Measurements from ENCODE around the gene DDR1. TPM values are rescaled to one million over a fixed set of nuclear protein-coding genes. Genes with fewer than 3 reads are reported as not detected.

DDR1 gene
- total RNA-seq, 2 donors from 2014 or later, result 178 to 182 TPM

GRCh38 chr6:30931969-30932645 is 47.8 kb downstream of the DDR1 start, which contains the start of gene SFTA2:
TSS of gene SFTA2 (minus strand) at chr6:30932170. CDS start at chr6:30932096, 74 bp downstream.
- no peak for DNase-seq (ENCODE audit: low spot score)
- no peak for TF ChIP-seq POLR2AphosphoS5 (IDR thresholded peaks at IDR 0.05)
- no peak for TF ChIP-seq CTCF (IDR thresholded peaks at IDR 0.05)
- no peak for TF ChIP-seq POLR2A (IDR thresholded peaks at IDR 0.05)
- intact Hi-C loops (cut with DNase I), result no loop called here
- no peaks in the 10 kb centered on the region for H3K4me1 ChIP-seq (replicated peaks)
- H3K36me3 ChIP-seq, result no peaks in the 10 kb centered on the region
- no peaks in the 10 kb centered on the region for H3K9me3 ChIP-seq
- no peak within 1 kb of the TSS for H3K4me3 ChIP-seq
- H3K27me3 ChIP-seq (replicated peaks; ENCODE audit: insufficient read depth), result peaks cover under 1% of the 10 kb centered on the region
- 66% methylated on average over 7 of the region's 7 CpGs for WGBS
- no peak within 1 kb of the TSS for H3K27ac ChIP-seq

- Histone ChIP-seq H3K9me3 (no peaks in the 10 kb centered on the region), H3K27ac (no peak overlapping the region), H3K36me3 (no peaks in the 10 kb centered on the region), H3K27me3 (replicated peaks; ENCODE audit: insufficient read depth) (peaks cover 3% of the 10 kb centered on the region), H3K4me1 (replicated peaks) (no peaks in the 10 kb centered on the region), H3K4me3 (no peak overlapping the region)
- TF ChIP-seq POLR2A (IDR thresholded peaks at IDR 0.05) (no peak), CTCF (IDR thresholded peaks at IDR 0.05) (no peak), POLR2AphosphoS5 (IDR thresholded peaks at IDR 0.05) (no peak)
- no peak for DNase-seq (ENCODE audit: low spot score)
- WGBS, result 73% methylated on average over 6 of the region's 6 CpGs
- intact Hi-C loops (cut with DNase I), result no loop called here
These were observed 48.5 kb downstream of the DDR1 start for GRCh38 chr6:30932665-30933365.

GRCh38 chr6:30935018-30935417 is 50.7 kb downstream of the DDR1 start:
- DNase-seq (ENCODE audit: low spot score), result no peak
- WGBS, result 41% methylated on average over 3 of the region's 3 CpGs
- intact Hi-C loops (cut with DNase I), result no loop called here

GRCh38 chr6:30937265-30937664 is 52.9 kb downstream of the DDR1 start:
- intact Hi-C loops (cut with DNase I), result no loop called here
- H3K4me1 ChIP-seq (replicated peaks), result no peaks in the 10 kb centered on the region
- WGBS, result 78% methylated on average over 6 of the region's 6 CpGs
- H3K9me3 ChIP-seq, result no peaks in the 10 kb centered on the region
- DNase-seq (ENCODE audit: low spot score), result no peak
- TF ChIP-seq CTCF (IDR thresholded peaks at IDR 0.05) (no peak), POLR2A (IDR thresholded peaks at IDR 0.05) (no peak)
- H3K27ac ChIP-seq, result no peak overlapping the region
- no peak overlapping the region for H3K4me3 ChIP-seq
- peaks cover 7% of the 10 kb centered on the region for H3K27me3 ChIP-seq (replicated peaks; ENCODE audit: insufficient read depth)
- no peaks in the 10 kb centered on the region for H3K36me3 ChIP-seq

More at GRCh38 chr6:30935018-30935417, 50.7 kb downstream of the DDR1 start:
- H3K36me3 ChIP-seq, result no peaks in the 10 kb centered on the region
- H3K9me3 ChIP-seq, result no peaks in the 10 kb centered on the region
- H3K27me3 ChIP-seq (replicated peaks; ENCODE audit: insufficient read depth), result peaks cover 3% of the 10 kb centered on the region
- H3K4me3 ChIP-seq, result no peak overlapping the region
- no peaks in the 10 kb centered on the region for H3K4me1 ChIP-seq (replicated peaks)
- TF ChIP-seq POLR2AphosphoS5 (IDR thresholded peaks at IDR 0.05) (no peak), CTCF (IDR thresholded peaks at IDR 0.05) (no peak), POLR2A (IDR thresholded peaks at IDR 0.05) (no peak)
- no peak overlapping the region for H3K27ac ChIP-seq
